ENCODE data around the gene BACH2. TPM values are rescaled to one million over a fixed set of nuclear protein-coding genes. Genes with fewer than 3 reads are reported as not detected.

The BACH2 gene
- polyA plus RNA-seq, 1 experiment: 0.10 TPM

- no peak for TF ChIP-seq CTCF (IDR thresholded peaks at IDR 0.05; ENCODE audit: insufficient read depth, low read depth, low read length)
- DNase-seq (ENCODE audit: low read depth): no peak
- ChIA-PET POLR2A (no interaction called here), CTCF (interaction anchor here (0.6 to 1.2 kb wide), 3 partner anchors 9 to 334 kb away, joined by 3 read pairs; no protein-coding TSS in a partner anchor)
- H3K27me3 ChIP-seq (ENCODE audit: control insufficient read depth, insufficient read depth, low read length): peaks cover 9% of the 10 kb centered on the region
- no peak overlapping the region for H3K4me3 ChIP-seq (ENCODE audit: low read depth, low read length)
- H3K36me3 ChIP-seq (ENCODE audit: control insufficient read depth, insufficient read depth, low read length): no peaks in the 10 kb centered on the region
Measured at GRCh38 chr6:90274451-90275030, 22.1 kb downstream of the BACH2 start.

- TF ChIP-seq CTCF (IDR thresholded peaks at IDR 0.05; ENCODE audit: insufficient read depth, low read depth, low read length): no peak
- DNase-seq (ENCODE audit: low read depth): no peak
- CTCF ChIA-PET: interaction anchor here (0.8 to 1.2 kb wide), 2 partner anchors 10 to 333 kb away, joined by 3 read pairs; no protein-coding TSS in a partner anchor
- POLR2A ChIA-PET: no interaction called here
- H3K27me3 ChIP-seq (ENCODE audit: control insufficient read depth, insufficient read depth, low read length): peaks cover 9% of the 10 kb centered on the region
- H3K4me3 ChIP-seq (ENCODE audit: low read depth, low read length): no peak overlapping the region
- no peaks in the 10 kb centered on the region for H3K36me3 ChIP-seq (ENCODE audit: control insufficient read depth, insufficient read depth, low read length)
Measured at GRCh38 chr6:90273863-90274262, 22.8 kb downstream of the BACH2 start.

- Histone ChIP-seq H3K4me3 (ENCODE audit: low read depth, low read length) (no peak overlapping the region), H3K27me3 (ENCODE audit: control insufficient read depth, insufficient read depth, low read length) (peaks cover 11% of the 10 kb centered on the region), H3K36me3 (ENCODE audit: control insufficient read depth, insufficient read depth, low read length) (no peaks in the 10 kb centered on the region)
- no peak for TF ChIP-seq CTCF (IDR thresholded peaks at IDR 0.05; ENCODE audit: insufficient read depth, low read depth, low read length)
- DNase-seq (ENCODE audit: low read depth): no peak
- CTCF ChIA-PET: interaction anchor here (0.5 kb wide), 1 partner anchor 185 kb away, joined by 3 read pairs; no protein-coding TSS in a partner anchor
- POLR2A ChIA-PET: no interaction called here
Measured at GRCh38 chr6:90272895-90273294, 23.7 kb downstream of the BACH2 start.

GRCh38 chr6:90271831-90272230 is 24.8 kb downstream of the BACH2 start:
- CTCF ChIA-PET: no interaction called here
- POLR2A ChIA-PET: interaction anchor here (0.7 kb wide), 1 partner anchor 324 kb away, joined by 3 read pairs; no protein-coding TSS in a partner anchor
- TF ChIP-seq CTCF (IDR thresholded peaks at IDR 0.05; ENCODE audit: insufficient read depth, low read depth, low read length): no peak

GRCh38 chr6:90269334-90269733 is 27.3 kb downstream of the BACH2 start:
- ChIA-PET POLR2A (no interaction called here), CTCF (no interaction called here)
- no peak for DNase-seq (ENCODE audit: low read depth)
- no peak for TF ChIP-seq CTCF (IDR thresholded peaks at IDR 0.05; ENCODE audit: insufficient read depth, low read depth, low read length)
- Histone ChIP-seq H3K27me3 (ENCODE audit: control insufficient read depth, insufficient read depth, low read length) (peaks cover 15% of the 10 kb centered on the region), H3K36me3 (ENCODE audit: control insufficient read depth, insufficient read depth, low read length) (no peaks in the 10 kb centered on the region), H3K4me3 (ENCODE audit: low read depth, low read length) (no peak overlapping the region)

More at GRCh38 chr6:90271831-90272230, 24.8 kb downstream of the BACH2 start:
- H3K4me3 ChIP-seq (ENCODE audit: low read depth, low read length): no peak overlapping the region
- no peak for DNase-seq (ENCODE audit: low read depth)
- peaks cover 12% of the 10 kb centered on the region for H3K27me3 ChIP-seq (ENCODE audit: control insufficient read depth, insufficient read depth, low read length)
- H3K36me3 ChIP-seq (ENCODE audit: control insufficient read depth, insufficient read depth, low read length): no peaks in the 10 kb centered on the region

Measured in BJ (cell line).